Measurements from ENCODE around the gene ARID1B. TPM values are rescaled to one million over a fixed set of nuclear protein-coding genes. Genes with fewer than 3 reads are reported as not detected.

ARID1B gene
- total RNA-seq, 1 donor from 2014 or later = 59.3 TPM

DNA sequence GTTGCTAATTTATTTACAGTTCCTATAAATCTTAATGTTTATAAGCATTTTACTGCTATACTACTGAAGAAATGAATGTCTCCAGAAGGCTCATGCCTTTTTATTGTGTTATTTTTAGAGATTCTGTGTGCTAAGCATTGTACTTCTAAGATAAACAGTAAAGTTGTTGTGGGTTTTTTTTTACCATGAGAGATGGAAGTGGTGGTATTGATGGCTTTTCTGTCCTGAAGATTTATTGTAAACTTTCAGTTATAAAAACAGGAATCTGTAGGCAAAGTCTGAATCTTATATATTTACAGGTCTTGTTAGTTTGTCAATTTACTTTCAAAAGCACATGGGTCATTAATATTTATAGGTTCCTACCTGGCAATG, 299.3 kb downstream of the ARID1B start:
- Mint-ChIP-seq H3K27me3 (ENCODE audit: low read depth) (no peaks in the 10 kb centered on the region), H3K4me1 (ENCODE audit: low read depth) (peaks cover 31% of the 10 kb centered on the region), H3K4me3 (ENCODE audit: unreplicated experiment) (no peak overlapping the region), H3K9me3 (ENCODE audit: low read depth) (no peaks in the 10 kb centered on the region), H3K36me3 (ENCODE audit: low read depth) (no peaks in the 10 kb centered on the region), H3K27ac (ENCODE audit: unreplicated experiment) (no peak overlapping the region)
- no peak for DNase-seq (ENCODE audit: low spot score)
- no peak for TF ChIP-seq CTCF (IDR thresholded peaks at IDR 0.05)

- TF ChIP-seq CTCF (IDR thresholded peaks at IDR 0.05) = no peak
- no peak for DNase-seq (ENCODE audit: low spot score)
- no peaks in the 10 kb centered on the region for H3K9me3 Mint-ChIP-seq (ENCODE audit: low read depth)
- H3K27me3 Mint-ChIP-seq (ENCODE audit: low read depth) = no peaks in the 10 kb centered on the region
- H3K36me3 Mint-ChIP-seq (ENCODE audit: low read depth) = no peaks in the 10 kb centered on the region
- no peak overlapping the region for H3K4me3 Mint-ChIP-seq (ENCODE audit: unreplicated experiment)
- peaks cover 23% of the 10 kb centered on the region for H3K4me1 Mint-ChIP-seq (ENCODE audit: low read depth)
- no peak overlapping the region for H3K27ac Mint-ChIP-seq (ENCODE audit: unreplicated experiment)
Observed at GRCh38 chr6:157077251-157077650, 300.1 kb downstream of the ARID1B start.

DNA sequence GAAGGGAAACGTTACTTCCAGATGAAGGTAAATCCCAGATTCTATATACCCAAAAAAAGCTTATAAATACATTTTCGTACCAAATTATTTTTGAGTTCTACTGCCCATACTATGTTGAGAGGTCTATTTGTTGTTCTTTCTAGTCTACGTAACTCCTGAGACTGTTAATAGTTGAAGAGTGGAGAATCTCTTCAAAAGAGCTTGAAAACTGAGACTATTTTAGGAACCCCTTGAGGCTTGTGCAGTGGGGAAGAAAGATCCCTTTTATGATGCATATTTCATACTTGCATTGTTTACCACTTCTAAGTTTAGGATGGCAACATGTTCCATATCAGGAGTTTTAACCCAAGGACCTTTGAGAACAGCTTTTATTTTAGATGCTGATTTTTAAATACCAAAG, 301.1 kb downstream of the ARID1B start:
- no peaks in the 10 kb centered on the region for H3K9me3 Mint-ChIP-seq (ENCODE audit: low read depth)
- H3K27ac Mint-ChIP-seq (ENCODE audit: unreplicated experiment) = no peak overlapping the region
- no peaks in the 10 kb centered on the region for H3K27me3 Mint-ChIP-seq (ENCODE audit: low read depth)
- TF ChIP-seq CTCF (IDR thresholded peaks at IDR 0.05) = no peak
- no peaks in the 10 kb centered on the region for H3K36me3 Mint-ChIP-seq (ENCODE audit: low read depth)
- H3K4me1 Mint-ChIP-seq (ENCODE audit: low read depth) = peaks cover 23% of the 10 kb centered on the region
- no peak for DNase-seq (ENCODE audit: low spot score)
- H3K4me3 Mint-ChIP-seq (ENCODE audit: unreplicated experiment) = no peak overlapping the region

GRCh38 chr6:157079277-157079676, 302.1 kb downstream of the ARID1B start:
- no peaks in the 10 kb centered on the region for H3K9me3 Mint-ChIP-seq (ENCODE audit: low read depth)
- peaks cover 23% of the 10 kb centered on the region for H3K4me1 Mint-ChIP-seq (ENCODE audit: low read depth)
- no peak overlapping the region for H3K4me3 Mint-ChIP-seq (ENCODE audit: unreplicated experiment)

GRCh38 chr6:157079771-157080170, 302.6 kb downstream of the ARID1B start:
- H3K4me1 Mint-ChIP-seq (ENCODE audit: low read depth) = peaks cover 20% of the 10 kb centered on the region
- H3K27me3 Mint-ChIP-seq (ENCODE audit: low read depth) = no peaks in the 10 kb centered on the region
- no peak overlapping the region for H3K4me3 Mint-ChIP-seq (ENCODE audit: unreplicated experiment)
- no peak for DNase-seq (ENCODE audit: low spot score)
- no peak for TF ChIP-seq CTCF (IDR thresholded peaks at IDR 0.05)
- H3K27ac Mint-ChIP-seq (ENCODE audit: unreplicated experiment) = no peak overlapping the region
- H3K36me3 Mint-ChIP-seq (ENCODE audit: low read depth) = no peaks in the 10 kb centered on the region
- no peaks in the 10 kb centered on the region for H3K9me3 Mint-ChIP-seq (ENCODE audit: low read depth)

More at GRCh38 chr6:157079277-157079676, 302.1 kb downstream of the ARID1B start:
- Mint-ChIP-seq H3K27me3 (ENCODE audit: low read depth) (no peaks in the 10 kb centered on the region), H3K36me3 (ENCODE audit: low read depth) (no peaks in the 10 kb centered on the region), H3K27ac (ENCODE audit: unreplicated experiment) (no peak overlapping the region)
- no peak for DNase-seq (ENCODE audit: low spot score)
- no peak for TF ChIP-seq CTCF (IDR thresholded peaks at IDR 0.05)

Data from chondrocyte (in vitro differentiated cells).